HG03097 (cell line): ENCODE results near the gene RBBP8NL.
"Not testable (repeated sequence)": the region's sequence is repeated elsewhere in the genome, so short reads cannot be mapped to it uniquely, and the experiment has no call there.

Experiments
- ATAC-seq: cut with Tn5 transposase; IDR thresholded peaks from one replicate; pipeline ENCODE4 v1.9.1; 2021; ENCODE audit not compliant: unreplicated experiment, low FRiP score

The RBBP8NL gene

DNA sequence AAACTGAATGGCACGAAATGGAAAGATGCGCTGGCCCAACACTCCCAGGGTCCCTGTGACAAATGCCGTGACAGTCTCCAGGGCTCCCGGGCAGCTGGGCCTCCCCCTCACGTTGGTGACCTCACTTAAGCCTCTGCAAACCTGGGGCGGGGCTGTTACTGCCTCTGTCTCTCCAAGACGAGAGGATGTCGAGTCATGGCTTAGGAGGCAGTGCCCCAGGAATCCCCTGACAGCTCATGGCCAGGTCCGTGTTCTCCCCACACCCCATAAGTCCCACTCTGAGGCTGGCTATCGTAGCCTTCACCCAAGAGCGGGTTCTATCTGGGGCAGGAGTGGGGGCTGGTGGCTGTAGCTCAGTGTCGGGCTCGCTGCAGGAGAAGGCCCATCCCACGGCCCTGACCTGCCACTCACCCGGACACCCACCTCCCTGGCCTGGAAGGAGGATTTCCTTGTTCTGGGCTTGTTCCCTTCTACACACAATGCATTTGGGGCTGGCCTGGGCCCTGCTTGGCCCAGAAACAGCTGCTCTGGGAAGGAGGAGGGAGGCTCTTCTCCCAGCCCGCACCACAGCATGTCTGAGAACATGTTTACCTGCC, 46.0 kb downstream of the RBBP8NL start:
- no peak for ATAC-seq

DNA sequence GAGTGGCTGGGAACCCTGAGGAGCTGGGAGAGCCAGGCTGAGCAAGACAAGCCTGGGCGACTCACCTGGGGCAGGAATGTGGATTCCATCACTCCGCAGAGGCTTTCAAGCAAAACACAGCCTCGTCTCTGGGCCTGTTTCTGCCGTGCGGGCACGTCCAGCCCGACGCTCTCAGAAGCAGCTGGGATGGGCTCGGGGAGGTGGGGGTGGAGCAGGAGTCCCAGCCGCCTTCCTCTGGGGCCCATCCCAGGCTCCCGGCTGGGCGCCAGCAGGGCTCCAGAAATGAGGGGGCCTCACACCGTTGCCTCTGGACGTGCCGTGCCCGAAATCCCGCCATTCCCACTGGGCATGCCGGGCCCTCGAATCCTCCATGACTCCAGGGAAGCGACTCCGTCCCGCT, 49.1 kb downstream of the RBBP8NL start:
- ATAC-seq = no peak

DNA sequence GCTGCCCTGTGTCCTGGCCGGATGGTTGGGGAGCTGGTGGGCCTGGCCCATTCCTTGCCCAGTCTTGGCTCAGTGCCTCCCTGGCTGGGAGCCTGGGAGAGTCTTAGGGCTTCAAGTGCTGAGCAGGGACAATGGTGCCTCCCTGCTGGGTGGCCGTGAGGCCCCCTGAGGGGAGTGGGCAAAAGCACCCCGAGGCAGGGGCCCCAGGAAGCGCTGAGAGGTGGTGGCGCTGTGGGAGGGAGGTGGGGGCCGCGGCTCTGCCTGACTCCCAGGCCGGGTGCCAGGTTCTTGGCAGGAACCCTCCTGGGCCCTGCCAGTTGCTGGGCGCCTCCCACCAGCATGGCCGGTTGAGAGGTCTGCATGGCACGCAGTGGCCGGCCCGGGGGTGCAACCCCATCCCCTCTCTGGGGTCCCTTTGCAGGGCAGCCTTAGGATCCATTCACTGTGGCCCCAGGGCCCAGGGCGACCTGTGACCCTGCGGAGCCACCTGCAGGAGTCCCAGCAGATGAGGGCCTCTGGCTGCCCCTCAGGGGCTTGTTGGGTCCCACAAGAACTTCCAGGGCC, 49.6 kb downstream of the RBBP8NL start:
- ATAC-seq = no peak

DNA sequence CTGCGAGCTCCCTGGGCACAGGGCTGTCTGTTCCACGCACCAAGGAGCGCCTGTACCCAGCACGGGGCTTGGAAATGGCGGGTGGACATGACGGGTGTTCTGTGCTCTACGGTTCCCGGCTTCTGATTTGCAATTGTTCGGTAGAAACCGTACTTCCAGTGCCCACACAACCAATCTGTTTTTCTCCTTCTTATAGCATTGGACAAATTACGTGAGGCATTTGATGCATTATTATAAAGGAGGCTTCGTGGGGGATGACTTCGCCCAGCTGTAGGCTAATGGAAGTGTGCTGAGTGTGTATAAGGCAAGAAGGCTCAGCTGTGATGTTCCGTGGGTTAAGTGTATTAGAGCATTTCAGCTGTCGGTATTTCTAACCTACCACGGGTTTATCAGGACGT, 50.3 kb downstream of the RBBP8NL start:
- ATAC-seq = no peak

DNA sequence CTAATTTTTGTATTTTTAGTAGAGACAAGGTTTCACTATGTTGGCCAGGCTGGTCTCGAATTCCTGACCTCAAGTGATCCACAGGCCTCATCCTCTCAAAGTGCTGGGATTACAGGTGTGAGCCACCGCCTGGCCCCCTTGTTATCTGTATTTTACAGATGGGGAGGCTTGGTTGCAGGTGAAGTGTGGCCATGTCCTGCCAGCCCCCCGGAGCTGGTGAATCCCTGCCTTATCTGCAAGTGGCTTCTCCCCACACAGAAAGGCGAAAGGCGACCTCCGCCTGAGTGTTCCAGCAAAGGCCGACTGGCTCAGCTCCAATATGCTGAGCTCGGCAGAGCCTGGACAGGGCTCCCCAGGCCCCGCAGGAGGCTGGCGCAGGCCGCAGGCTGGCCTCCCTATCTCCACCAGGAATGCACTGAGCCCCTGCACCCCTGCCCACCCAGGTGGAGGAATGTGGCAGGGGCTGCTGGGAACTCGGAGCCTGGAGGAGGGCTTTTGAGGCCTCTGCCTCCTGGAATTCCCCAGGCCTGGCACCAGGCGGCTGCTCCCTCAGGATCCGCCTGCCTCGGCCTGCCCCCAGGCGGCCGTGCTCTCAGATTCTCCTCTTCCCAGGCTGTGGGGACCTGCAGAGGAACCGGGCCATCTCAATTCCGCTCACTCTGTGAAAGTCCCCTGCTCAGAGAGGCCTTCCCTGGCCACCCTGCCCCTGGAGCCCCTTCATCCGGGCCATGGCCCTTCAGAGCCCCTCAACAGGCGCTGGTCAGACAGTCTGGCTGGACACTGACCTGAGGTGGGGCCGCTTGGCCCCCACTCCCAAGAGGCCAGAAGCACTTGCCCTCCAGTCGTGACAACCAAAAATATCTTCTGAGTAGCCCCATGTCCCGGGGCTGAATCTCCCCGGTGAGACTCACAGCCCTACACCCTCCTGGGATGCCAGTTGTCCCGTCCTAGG, 51.0 kb downstream of the RBBP8NL start:
- ATAC-seq = no peak

DNA sequence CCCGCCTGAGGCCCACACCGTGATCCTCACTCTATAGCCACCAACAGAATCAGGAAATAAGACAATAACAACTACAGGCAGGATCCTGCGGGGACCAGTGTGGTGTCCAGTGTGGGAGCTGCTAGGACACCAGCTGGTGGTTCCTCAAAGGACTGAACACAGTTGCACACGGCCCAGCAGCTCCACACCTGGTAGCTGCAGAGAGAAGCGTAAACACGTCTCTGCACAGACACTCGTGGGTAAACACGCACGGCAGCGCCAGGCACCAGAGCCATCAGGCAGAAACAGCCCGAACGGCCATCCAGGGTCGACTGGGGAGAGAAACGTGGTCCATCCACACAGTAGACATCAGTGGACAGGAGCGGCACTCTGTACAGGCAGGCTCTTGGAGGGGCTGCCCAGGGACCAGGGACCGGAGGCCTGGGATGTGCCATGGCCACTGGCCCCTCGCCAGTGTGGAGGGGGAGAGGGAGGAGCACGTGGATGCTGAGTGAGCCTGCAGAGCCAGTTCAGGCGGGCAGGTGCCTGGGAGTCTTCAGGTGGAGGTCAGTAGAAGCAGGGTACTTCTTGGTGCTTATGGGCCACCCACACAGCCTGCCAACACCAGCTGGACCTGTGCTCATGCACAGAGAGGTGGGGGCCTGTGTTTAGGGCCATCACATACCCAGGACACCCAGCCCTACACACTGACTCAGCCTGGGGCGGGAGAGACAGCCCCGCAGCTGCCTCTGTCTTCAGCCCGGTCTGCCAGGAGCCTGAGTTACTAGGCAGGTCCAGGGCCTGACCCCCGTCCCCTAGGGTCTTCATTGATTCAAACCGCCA, 52.8 kb downstream of the RBBP8NL start:
- no peak for ATAC-seq

DNA sequence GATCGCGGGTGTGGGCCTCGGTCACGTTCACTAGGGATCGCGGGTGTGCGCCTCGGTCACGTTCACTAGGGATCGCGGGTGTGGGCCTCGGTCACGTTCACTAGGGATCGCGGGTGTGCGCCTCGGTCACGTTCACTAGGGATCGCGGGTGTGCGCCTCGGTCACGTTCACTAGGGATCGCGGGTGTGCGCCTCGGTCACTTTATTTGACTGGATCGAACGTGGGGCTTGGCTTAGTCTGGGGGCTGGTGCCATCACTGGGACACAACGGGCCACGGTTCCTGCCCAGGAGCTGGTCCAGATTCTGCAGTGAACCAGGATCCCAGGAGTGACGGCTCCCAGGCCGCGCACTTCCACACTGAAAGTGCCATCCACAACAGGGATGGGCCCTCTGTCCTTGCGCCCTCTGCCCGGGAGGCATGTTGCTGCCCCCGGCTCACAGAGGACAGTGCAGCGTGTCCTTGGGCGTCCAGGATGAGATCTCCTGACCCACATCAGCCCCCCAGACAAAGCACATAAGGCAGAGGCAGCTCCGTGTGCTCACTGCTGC, 53.6 kb downstream of the RBBP8NL start:
- not testable (repeated sequence) for ATAC-seq

DNA sequence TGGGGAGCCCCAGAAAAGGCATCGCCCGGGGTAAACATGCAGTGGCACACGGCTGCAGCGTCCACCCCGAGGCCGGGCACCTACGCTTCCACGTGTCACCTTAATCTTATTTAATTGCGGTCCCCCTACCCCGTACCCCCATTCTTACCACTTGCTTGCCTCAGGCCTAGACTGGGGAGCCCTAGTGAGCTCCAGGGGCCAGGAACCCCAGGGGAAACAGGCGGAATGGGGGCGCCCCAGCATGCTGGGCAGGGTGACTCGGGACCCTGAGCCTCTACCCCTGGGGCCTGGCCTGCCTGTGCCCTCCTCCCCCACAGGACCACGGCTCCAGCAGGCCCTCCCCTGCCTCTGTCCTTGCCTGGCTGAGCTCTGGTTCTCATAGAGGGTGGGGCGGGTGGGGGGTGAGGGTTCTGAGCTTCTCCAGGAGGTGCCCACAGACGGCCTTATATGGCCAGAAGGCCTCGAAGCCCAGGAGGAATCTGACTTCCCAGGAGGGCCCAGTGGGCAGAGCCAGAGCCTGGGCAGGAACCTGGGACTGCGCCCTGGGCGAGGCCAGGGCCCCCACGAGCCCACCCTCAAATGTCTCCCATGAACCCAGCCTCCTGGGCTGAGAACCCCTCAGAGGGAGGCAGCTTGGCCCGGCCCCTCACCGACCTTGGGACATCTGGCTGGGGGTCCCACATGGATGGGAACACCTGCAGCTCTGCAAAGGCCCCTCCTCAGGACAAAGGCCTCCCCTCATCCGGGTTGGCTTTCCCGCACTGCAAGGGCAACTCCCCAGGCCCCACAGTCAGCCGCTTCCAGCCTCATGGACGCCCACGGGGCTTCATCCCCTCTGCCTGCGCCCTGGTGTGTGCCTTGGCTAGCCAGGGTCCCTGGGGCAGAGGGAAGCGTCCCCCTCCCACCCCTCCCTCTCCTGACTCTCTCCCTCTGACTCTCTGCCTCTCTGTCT, 55.0 kb downstream of the RBBP8NL start:
- ATAC-seq = no peak

DNA sequence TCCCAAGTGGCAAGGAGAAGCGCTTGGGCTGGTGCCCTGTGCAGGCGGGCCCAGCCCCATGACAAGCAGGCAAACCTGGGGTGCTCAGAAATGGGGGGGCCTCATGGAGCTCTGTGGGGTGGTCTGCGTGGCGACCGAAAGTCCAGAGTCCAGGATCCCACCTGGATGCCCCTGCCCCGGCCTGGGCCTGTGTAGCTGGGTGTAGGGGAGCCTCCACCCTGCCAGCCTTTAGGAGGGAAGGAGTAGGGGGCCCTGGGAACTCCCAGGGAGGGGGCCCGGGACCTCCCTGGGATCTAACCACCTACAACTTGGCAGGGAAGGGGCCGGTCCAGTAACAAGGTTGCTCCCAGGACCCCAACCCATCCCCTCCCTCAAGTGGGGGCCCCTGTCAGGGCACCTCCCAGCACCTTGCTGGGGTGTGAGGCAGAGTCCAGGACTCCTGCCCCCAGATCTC, 55.7 kb downstream of the RBBP8NL start:
- no peak for ATAC-seq

DNA sequence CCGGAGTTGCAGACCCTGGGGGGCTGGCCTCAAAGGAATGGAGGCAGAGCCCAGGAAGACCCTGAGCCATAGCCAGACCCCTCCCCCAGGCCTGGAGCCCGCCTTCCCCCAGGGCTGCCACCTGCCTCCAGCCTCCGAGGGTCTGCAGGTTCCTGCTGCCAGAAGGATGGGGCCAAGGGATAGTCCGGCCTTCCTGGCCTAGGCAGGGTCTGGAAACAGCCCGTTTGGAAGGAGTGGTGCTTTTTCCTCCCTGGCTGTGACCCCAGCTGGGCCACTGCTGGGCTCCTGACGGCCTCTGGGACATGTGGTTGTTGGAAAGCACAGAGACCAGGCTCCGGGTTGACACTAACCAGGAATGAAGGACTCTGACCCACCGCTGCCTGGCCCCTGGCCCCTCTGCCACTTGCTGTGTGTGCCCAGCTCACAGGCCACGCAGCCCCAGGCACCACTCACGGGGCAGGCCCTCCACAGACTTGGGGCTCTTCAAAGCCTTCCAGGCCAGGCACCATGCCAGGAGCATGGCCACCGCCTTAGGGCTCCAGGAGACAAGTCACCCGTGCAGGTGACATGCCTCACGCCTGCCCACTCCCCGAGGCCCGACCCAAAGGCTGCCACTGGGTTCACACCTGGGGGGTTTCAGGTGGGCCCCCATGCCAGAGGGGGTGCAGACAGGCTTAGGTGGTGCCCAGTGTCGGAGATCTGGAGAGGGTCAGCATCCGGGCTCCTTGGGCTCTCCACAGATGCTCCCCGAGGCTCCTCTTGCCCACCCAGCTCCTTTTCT, 56.3 kb downstream of the RBBP8NL start:
- ATAC-seq = no peak

DNA sequence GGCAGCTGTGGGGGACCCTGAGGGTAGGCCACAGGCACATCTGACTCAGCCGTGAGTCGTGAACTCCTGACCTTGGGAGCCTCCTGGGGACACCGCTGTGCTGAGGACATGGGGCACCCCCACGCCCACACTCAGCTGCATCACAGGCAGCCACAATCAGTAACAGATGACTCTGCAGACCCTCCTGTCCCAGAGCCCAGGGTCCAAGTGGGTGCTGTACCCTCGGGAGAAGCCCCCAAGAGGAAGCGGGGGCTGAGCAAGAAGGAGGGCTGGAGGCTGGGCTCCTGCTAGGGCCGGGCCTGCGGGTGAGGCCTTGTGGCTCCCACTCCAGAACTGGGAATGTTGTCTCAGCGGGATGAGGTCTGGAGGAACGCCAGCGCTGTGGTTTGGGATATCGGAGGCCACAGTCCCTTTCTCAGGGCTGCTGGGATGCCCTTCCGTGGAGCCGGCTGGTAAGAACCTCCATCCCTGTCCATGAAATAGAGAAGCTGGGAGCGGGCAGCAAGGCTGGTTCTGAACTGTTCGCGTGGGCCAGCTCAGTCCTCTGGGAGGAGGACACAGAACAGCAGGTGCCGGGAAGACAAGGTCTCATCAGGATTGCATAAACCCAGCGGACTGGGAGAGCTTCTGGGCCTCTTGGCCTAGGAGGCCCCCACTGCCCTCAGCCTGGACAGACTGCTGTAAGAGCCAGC, 57.1 kb downstream of the RBBP8NL start:
- ATAC-seq = no peak

DNA sequence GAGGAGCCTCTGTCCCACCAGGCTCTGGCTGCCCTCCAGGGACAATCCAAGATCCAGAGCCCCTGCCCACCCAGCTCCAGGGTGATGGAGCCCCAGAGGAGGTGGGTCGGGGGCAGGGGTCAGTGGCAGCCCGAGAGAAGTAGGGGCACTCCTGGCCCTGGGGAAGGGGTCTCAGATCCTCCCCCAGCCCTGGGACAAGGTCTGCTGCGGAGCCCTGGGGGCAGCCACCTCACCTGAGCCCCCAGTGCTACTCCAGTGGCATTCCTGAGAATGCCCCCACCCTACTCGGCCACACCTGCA, 57.6 kb downstream of the RBBP8NL start:
- ATAC-seq = no peak

DNA sequence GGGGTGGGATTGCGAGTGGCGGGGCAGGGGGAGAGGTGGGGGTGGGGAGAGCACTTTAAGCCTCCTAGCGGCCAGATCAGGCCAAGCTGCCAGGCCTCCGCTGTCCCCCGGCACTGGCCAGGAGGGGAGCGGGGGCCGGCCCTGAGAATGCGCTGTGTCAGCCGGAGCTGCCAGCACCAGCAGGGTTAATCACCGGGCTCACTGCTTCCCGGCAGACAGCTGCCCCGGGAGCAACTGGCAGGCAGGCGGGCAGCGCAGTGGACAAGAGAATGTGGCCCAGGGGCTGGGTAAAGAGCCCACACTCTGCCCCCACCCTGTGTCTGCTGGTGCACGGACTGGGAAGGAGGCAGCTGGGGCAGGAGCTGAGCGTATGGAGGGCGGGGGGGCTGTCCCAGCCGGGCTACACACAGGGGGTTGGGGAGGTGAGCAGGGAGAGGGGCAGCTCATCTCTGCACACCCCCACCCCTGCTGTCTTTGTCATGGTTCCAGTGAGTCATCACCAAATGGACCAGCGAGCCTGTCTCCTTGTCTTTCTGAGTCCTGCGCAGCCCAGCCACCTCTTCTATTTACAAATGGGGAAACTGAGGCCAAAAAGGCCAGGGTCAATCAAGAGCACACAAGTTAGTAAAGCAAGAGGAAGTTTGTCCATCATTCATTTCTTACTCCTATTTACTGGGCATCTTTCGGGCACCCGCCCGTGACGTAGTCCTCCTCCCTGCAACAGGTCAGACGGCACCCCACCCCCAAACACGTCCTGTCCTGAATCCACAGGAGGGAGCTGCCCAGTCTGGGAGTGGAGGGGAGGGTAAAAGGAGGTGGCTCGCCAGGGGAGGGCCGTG, 58.1 kb downstream of the RBBP8NL start:
- ATAC-seq = no peak

DNA sequence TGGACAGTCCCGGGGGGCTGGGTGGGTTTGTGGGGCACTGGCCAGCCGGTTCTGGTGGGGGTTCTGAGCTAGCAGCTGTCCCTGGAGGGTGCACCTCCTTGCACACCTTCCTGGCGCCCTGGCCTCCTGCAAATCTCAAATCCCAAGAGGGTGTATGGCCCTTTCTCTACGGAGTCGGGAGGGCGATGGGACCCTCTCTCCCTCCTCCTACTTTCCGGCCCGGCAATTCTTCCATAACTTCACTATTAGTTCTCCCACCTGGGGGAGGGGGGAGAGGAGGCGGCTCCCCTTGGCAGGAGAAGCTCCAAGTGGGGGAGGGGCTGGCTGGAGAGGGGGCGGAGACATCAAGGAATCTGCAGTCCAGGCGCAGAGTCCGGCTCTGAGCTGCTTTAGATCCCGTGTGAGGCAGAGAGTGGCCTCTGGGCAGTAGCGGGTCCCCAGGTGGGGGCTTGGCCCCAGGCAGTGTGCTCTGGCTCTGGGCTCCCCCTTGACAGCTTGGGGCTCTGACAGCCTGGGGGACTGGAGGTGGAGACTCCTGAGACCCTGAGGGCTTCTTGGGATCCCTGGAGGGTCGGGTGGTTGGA, 58.9 kb downstream of the RBBP8NL start:
- ATAC-seq = no peak

DNA sequence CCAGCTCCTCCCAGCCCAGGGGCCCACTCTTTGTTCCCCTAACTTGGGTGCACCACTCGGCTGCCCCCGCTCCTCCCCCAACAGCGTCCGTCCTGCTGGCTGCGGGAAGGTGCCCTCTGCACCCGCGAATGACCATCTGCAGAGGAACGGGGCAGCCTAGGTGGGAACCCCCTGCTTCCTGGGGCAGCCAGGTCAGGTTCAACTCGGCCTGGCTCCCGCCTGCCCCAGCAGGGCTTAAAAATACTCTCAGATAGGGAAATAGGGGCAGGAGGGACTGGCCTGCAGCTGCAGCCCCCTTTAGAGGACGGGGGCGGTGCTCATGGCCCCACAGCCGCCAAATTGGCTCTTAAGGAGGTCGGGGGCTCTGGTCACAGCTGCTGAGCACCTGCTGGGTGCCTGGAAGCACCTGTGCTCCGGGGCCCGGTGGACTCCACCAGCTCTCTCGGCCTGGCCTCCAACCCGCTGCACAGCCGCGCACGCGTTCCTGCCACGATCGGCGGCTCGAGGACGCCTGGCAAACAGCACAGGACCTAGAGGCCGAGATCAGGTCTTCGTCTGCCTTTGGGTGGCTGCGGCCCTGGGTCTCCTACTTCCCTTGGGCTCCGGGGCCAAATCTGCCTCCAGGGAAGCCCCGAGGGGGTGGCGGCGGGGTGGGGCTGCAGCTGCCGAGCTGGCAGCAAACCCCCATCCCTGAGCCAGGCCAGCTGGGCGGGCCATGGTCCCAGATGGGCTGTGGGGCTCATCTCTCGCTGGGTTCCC, 59.5 kb downstream of the RBBP8NL start:
- ATAC-seq = no peak

DNA sequence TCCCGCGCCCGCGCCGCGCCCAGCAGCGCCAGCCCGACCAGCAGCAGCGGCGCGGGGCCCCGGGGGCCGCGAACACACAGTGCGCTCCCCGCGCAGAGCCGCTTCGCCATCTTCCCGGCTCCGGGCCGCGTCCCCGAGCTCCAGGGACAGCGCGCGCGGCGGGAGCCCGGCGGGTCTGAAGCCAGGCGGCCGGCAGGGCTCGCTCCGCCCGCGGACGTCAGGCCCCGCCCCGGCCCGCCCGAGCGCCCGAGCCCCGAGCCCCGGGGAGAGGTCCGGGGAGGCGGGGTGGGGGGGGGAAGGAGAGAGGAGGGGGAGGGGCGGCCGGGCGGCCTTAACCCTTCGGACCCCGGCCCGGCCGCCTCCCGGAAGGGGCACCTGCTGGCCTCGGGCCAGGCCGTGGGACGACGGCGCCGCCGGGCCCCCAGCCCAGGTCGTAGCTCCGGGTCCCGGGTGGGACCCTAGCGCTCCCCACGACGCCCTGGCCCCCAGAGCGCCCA, 60.2 kb downstream of the RBBP8NL start, which contains the start of gene LAMA5:
LAMA5 (minus strand) TSS at position 177 of the 497 bp plus-strand sequence; CDS start at position 110, 67 bp downstream.
- ATAC-seq = no peak
